ENCODE data around the gene NFIA.

GRCh38 chr1:61058483-61059245, 23.7 kb upstream of the NFIA start:
- TF ChIP-seq, protein P1, sequence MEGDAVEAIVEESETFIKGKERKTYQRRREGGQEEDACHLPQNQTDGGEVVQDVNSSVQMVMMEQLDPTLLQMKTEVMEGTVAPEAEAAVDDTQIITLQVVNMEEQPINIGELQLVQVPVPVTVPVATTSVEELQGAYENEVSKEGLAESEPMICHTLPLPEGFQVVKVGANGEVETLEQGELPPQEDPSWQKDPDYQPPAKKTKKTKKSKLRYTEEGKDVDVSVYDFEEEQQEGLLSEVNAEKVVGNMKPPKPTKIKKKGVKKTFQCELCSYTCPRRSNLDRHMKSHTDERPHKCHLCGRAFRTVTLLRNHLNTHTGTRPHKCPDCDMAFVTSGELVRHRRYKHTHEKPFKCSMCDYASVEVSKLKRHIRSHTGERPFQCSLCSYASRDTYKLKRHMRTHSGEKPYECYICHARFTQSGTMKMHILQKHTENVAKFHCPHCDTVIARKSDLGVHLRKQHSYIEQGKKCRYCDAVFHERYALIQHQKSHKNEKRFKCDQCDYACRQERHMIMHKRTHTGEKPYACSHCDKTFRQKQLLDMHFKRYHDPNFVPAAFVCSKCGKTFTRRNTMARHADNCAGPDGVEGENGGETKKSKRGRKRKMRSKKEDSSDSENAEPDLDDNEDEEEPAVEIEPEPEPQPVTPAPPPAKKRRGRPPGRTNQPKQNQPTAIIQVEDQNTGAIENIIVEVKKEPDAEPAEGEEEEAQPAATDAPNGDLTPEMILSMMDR (conservative IDR thresholded peaks at IDR 0.05; ENCODE audit: low read depth, low read length), result no peak
- no peak for TF ChIP-seq EZH2 (IDR thresholded peaks at IDR 0.05; ENCODE audit: borderline replicate concordance, low read depth, low read length, poor library complexity, severe bottlenecking)
